Hepatocyte (in vitro differentiated cells): ENCODE data around the gene LGALS8.

Experiments
- EZH2 ChIP-seq: fragments of 200-600 bp; sonication (generic); IDR thresholded peaks from 2 replicates; pipeline ENCODE4 v1.6.1; 2016; ENCODE audit warnings: antibody characterized with exemption, mild to moderate bottlenecking, borderline replicate concordance
- EZH2phosphoT487 ChIP-seq: fragments of 200-600 bp; sonication (generic); IDR thresholded peaks from one replicate; pipeline ENCODE4 v1.6.1; 2018; ENCODE audit warnings: antibody characterized with exemption, mild to moderate bottlenecking, low read depth, moderate library complexity; ENCODE audit not compliant: unreplicated experiment, severe bottlenecking
- TF ChIP-seq, protein P1 (sequence below): fragments of 200-600 bp; sonication (generic); IDR thresholded peaks from 2 replicates; pipeline ENCODE4 v1.5.1; 2016; ENCODE audit warnings: antibody characterized with exemption, mild to moderate bottlenecking; ENCODE audit not compliant: poor library complexity

DNA sequence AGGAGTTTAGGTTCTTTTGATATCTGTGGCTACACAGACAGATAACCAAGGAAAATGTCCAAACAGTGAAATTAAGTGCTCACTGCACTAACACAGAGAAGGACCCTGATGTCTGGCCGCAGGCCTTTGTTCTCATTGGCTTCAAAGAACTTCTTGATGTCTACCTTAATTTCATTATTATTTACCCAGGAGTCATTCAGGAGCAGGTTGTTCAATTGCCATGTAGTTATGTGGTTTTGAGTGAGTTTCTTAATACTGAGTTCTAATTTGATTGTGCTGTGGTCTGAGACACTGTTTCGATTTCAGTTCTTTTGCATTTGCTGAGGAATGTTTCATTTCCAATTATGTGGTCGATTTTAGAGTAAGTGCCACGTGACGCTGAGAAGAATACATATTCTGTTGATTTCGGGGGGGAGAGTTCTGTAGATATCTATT is 15.2 kb upstream of the LGALS8 start:
- TF ChIP-seq, protein P1, sequence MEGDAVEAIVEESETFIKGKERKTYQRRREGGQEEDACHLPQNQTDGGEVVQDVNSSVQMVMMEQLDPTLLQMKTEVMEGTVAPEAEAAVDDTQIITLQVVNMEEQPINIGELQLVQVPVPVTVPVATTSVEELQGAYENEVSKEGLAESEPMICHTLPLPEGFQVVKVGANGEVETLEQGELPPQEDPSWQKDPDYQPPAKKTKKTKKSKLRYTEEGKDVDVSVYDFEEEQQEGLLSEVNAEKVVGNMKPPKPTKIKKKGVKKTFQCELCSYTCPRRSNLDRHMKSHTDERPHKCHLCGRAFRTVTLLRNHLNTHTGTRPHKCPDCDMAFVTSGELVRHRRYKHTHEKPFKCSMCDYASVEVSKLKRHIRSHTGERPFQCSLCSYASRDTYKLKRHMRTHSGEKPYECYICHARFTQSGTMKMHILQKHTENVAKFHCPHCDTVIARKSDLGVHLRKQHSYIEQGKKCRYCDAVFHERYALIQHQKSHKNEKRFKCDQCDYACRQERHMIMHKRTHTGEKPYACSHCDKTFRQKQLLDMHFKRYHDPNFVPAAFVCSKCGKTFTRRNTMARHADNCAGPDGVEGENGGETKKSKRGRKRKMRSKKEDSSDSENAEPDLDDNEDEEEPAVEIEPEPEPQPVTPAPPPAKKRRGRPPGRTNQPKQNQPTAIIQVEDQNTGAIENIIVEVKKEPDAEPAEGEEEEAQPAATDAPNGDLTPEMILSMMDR, result no peak
- TF ChIP-seq EZH2 (no peak), EZH2phosphoT487 (no peak)
